Stimulated activated CD8-positive, alpha-beta memory T cell treated with anti-CD3 and anti-CD28 coated beads, Interleukin-4, amount 100 ng/mL, for 24 hours (primary cell): ENCODE results near the gene LILRB1.
"Not testable (repeated sequence)": the region's sequence is repeated elsewhere in the genome, so short reads cannot be mapped to it uniquely, and the experiment has no call there.

Source experiments
- DNase-seq: peaks from one replicate; pipeline ENCODE4 v3.0.0-alpha.2; 2020; ENCODE audit warnings: low read depth

Gene LILRB1

GRCh38 chr19:54624934-54625730 is 5.2 kb upstream of the LILRB1 start:
- not testable (repeated sequence) for DNase-seq

DNA sequence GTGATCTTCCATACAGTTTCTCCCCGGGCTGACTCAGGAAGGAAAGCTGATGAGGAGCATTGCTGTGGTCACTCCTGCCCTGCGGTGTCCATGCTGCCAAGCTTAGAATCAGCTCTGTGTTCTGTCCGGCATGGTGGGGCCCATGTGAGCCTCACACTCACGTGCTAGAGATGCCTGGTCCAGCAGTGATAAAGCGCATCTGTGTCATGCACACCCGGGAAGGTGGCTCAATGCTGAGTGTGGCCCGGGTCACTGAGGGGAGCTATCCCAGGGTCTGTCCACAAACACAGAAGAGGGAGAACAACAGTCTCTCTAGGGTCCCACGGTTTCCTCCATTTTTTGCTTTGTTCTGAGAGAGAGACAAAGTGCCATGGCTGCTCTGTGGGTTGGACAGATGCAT is 3.5 kb upstream of the LILRB1 start:
- no peak for DNase-seq

DNA sequence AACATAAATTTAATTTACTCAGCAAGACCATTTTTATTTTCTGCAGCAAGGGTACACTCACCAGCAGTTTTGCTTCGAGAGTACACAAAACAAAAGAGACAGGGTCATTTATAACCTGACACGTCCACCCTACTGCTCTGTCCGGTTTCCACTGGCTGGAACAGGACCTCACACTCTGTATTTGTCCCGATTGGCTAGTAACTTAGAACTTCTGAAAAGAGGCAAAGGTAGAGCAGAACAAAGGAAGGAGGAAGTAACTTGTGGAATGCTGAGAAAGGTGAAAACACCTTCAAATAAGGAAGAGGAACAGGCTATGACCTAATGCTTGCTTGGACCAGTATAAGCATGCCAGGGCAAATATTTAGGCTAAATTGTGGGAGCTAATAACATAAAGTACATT is 2.4 kb upstream of the LILRB1 start:
- DNase-seq: not testable (repeated sequence)

DNA sequence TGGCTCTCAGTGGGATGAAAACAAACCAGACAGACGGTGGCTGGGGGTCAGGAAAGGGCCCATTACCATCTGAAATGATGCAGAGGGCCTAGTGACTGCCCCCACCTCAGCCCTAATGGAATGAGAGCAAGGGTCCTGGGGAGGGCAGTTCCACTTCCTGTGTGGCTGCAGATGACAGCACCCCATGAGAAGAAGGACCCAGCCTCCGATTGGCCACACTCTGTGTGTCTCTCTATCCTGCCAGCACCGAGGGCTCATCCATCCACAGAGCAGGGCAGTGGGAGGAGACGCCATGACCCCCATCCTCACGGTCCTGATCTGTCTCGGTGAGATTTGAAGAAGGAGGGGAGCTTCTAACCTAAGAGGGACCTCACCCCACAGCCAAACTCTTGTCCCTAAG is 498 bp downstream of the LILRB1 start:
- DNase-seq: no peak

GRCh38 chr19:54631489-54632337 is 1.4 kb downstream of the LILRB1 start:
- not testable (repeated sequence) for DNase-seq

DNA sequence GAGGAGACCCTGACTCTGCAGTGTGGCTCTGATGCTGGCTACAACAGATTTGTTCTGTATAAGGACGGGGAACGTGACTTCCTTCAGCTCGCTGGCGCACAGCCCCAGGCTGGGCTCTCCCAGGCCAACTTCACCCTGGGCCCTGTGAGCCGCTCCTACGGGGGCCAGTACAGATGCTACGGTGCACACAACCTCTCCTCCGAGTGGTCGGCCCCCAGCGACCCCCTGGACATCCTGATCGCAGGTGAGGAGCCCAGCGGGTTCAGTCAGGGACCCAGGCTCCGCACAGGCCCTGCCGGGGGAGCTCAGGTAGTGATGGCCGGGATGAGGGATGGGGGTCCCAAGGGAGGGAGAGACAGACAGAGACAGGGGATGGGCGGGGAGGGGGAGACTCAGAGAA is 2.2 kb downstream of the LILRB1 start:
- DNase-seq: not testable (repeated sequence)

- DNase-seq: no peak
These were observed 3.1 kb downstream of the LILRB1 start for GRCh38 chr19:54633401-54633800.

DNA sequence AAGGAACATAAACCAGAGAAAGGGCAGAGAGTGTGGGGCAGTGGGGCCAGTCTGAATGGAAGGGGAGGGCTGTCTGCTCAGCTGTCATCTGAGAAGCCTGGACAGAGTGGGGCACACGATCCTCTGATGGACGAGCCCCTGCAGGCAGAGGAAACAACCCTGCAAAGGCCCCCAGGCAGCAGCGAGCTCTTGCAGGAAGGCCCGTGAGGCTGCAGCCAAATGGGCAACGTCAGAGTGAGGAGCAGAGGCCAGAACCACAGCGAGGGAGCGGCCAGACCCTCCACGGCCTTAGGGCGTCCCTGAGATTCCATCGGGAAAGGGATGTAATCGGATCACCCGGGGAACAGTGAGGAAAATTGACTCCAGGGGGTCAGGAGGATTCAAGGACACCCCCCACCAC is 5.8 kb downstream of the LILRB1 start:
- not testable (repeated sequence) for DNase-seq

DNA sequence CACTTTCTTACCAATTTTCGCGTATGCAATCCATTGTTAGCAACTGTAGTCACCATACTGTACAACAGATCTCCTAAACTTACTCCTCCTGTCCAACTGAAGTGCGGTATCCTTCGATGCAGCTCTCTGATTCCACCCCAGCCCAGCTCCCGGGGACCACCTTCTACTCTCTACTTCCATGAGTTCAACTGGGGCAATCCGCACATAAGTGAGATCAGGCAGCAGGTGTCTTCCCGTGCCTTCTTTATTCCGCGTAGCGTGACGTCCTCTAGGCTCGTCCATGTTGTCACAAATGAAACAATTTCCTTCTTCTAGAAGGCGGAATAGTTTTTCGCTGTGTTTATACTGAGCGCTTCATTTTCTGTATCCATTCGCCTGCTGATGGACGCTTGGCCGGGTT is 8.4 kb downstream of the LILRB1 start:
- no peak for DNase-seq

DNA sequence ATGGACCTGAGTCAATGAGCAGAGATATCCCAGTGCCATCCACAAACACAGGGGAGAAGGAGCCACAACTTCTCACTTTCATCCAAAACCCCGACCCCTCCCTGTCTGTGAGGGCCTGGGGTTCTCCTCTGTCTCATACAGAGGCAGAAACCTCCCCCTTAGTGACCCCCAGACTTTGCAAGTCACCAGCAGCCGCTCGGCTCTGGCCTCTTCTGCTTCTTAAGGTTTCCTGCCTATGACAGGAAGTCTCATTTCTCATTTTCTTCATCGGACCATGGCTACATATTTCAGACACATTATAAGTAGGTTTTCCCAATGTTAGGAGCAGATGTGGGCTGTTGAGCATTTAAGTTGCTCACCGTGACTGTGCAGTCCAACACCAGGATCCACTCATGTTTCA is 12.7 kb downstream of the LILRB1 start:
- DNase-seq: not testable (repeated sequence)

- not testable (repeated sequence) for DNase-seq
These were observed 13.3 kb downstream of the LILRB1 start for GRCh38 chr19:54643583-54643982.

GRCh38 chr19:54644056-54644455 is 13.8 kb downstream of the LILRB1 start:
- no peak for DNase-seq

- no peak for DNase-seq
These were observed 16.1 kb downstream of the LILRB1 start for GRCh38 chr19:54646331-54646841.

- no peak for DNase-seq
These were observed 17.8 kb downstream of the LILRB1 start for GRCh38 chr19:54648129-54648528.

- DNase-seq: no peak
These were observed 19.9 kb downstream of the LILRB1 start for GRCh38 chr19:54650108-54650655.

DNA sequence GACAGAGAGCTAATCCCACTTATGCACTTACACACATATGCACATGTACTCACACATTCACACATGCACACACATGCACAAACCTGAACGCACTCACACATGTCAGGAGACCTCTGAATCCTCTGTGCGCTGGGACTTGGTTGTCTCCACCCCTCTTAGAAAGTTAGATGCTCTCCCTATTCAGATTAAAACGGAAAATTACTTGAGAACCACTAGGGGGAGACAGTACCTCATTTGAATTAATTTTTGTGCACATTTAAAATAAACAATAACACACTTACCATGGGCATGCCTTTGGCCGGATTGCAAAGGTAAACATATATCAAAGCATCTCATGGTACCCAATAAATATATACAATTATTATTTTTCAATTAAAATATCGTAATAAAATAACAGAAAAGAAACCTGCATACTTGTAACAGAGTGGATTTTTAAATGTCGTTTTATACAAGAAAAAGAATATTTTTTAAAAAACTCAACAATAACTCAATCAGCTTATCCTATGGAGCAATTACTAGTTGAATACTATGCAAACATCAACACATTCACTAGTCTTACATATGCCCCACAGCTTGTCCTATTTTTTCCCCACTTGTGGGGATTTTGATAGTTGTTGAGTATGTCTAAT is 23.0 kb downstream of the LILRB1 start:
- no peak for DNase-seq

- no peak for DNase-seq
These were observed 24.4 kb downstream of the LILRB1 start for GRCh38 chr19:54654447-54655321.

- DNase-seq: no peak
These were observed 29.0 kb downstream of the LILRB1 start for GRCh38 chr19:54659300-54659699.

DNA sequence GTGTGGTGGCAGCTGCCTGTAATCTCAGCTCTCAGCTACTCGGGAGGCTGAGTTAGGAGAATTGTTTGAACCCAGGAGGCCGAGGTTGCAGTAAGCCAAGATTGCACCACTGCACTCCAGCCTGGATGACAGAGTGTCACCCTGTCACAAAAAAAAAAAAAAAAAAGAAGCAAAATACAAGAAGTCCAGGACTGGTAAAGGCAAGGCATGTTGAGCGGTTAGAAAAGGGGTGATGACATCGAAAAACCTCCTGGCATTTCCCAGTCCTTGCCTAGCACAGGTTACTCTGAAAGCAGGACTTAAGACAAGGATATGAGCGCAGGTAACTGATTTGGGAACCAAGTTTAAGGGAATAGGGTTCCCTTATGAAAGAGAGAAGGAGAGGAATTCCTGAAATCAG is 30.0 kb downstream of the LILRB1 start:
- no peak for DNase-seq

- DNase-seq: no peak
These were observed 30.7 kb downstream of the LILRB1 start for GRCh38 chr19:54660964-54661363.

DNA sequence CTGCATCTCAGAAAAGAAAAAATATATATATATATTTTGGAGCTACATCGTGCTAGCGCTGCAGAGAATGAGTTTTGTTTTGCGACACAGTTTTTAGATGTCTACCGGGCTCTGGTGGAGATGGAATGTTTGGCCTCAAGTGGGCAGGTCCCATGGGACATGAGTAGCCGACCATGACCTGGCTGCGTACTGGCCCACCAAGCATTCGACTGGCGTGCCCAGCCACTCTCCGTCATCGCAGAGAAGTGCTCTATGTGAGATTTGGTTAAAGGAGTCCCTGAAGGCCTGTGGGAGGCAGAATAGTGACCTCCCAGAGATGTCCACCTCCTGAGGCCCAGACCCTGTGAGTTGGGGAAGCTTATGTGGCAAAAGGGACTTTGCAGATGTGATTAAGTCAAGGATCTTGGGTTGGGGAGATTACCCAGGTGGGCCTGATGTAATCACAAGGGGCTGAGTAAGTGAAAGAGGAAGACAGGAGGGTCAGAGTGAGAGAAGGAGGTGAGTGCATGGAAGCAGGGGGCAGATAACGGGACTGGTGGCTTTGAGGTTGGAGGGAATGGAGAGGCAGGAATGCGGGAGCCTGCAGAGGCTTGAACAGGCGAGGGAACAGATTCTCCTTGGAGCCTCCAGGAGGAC is 31.7 kb downstream of the LILRB1 start:
- no peak for DNase-seq
